ENCODE data around the gene FAM53B. TPM values are rescaled to one million over a fixed set of nuclear protein-coding genes. Genes with fewer than 3 reads are reported as not detected.
A peak's percentile ranks its signal among the peaks of the same experiment; 100 is the strongest.

Gene FAM53B
- total RNA-seq, 1 donor from 2014 or later: 19.3 TPM

DNA sequence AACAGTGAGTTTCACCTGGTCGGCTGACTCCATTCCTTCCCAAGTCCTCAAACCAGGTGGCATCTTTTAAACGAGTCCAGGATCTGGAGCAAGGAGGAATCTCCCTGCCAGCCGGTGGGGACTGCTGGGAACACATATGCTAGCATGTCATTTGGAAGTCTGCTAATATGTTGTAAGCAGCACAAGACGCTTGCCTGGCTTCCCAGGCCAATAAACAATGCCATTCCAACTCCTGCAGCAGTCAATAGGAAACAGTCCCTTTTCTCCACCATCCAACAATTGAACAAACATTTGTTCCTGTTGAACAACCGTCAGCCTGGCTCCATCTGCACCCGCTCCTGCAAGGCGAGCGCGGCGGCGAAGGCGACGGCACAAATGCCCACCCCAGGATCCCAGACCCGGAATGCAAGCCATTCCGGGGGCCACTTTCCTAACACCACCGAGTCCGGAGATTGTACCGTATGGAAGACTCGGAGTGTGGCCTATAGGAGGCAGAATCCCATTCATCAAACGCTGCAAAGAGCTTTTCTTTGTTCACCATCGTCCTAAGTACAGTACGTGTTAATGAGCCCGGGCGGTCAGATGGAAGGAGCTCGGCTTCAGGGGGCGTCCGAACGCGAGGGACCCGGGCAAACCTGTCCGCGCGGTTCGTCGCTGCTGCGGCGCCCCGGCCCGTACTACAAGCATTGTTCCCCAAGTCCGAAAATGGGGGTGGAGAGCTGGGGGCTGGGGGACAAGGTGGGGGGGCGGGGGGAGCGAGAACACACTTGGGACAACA lies 1.6 kb downstream of the FAM53B start:
- no peak for DNase-seq (ENCODE audit: low spot score)

- DNase-seq (ENCODE audit: low spot score): no peak
These were observed 2.2 kb downstream of the FAM53B start for GRCh38 chr10:124741922-124742412.

- DNase-seq (ENCODE audit: low spot score): peak; percentile 87
These were observed 2.8 kb downstream of the FAM53B start for GRCh38 chr10:124741281-124741921.

GRCh38 chr10:124740369-124741280 lies 3.6 kb downstream of the FAM53B start:
- peak; percentile 88 for DNase-seq (ENCODE audit: low spot score)

DNA sequence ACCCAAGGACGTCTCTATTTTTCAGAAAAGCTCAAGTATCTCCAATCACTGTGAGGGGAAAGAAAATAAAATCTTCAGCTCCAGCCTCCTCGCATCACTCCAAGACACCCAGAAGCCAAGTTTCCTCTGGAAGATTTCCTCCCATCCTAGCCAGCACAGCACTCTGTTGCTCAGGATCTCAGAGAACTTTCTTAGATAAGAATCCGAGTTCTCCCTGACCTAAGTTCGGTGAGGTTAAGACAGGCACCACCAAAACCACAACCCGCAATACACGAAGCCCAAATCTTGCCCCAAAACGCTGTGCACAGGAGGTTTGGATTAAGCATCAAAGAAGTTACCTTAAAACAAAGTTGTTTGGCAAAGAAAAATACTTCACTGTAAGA lies 4.2 kb downstream of the FAM53B start:
- peak; percentile 77 for DNase-seq (ENCODE audit: low spot score)

DNA sequence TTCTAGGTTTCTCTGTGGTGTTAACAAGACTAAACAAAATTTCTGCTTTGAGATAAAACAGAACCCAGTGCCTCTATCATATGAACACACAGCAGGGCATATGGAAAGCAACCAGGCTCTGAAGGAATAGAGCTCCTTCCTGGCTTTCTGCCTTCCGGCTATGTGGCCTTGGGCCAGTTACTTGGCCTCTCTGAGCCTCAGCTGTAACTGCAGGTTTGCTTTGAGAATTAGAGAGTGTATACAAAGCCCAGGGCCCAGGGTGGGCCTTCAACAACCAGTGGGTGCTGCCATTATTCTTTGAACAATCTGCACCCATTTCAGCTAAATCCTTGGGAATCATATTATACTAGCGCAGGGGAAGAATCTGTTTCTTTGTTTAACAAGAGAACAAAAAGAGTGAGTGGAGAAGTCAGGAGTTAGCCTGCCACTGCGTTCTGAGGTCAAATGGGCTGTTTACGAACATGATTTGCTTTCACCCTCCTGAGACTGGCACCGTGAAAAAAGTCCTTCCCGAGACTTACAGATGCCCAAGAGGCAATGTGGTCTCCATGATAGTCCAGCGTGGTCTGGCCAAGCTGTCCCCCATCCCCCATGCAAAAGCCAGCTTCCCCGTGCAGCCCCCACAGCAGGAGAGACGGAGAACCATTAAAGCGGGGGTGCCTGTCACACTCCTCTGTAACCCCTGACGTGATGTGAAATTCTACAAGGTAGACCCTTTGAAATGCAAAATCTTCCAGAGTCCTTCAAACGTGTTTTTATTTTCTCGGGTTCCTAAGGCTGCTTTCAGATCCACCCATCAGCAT lies 4.9 kb downstream of the FAM53B start:
- peak; percentile 47 for DNase-seq (ENCODE audit: low spot score)

DNA sequence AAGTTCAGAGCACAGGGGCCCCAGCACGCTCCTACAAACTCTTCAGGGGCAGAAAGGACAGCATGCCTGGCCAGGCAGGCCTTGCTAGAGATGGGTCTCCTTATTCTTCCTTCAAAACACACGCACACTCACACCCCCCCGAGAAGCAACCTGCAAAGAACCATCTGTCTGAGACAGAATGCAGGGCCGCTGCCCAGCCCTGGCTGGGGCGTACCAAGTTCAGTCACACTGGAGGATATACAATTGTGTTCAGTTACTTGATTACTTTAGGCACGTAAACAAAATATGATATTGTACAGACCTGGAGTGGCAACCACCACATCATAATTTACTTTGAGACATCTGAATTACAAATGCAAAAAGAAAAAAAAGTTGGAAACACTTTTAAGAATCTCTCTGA lies 5.7 kb downstream of the FAM53B start:
- DNase-seq (ENCODE audit: low spot score): no peak

DNA sequence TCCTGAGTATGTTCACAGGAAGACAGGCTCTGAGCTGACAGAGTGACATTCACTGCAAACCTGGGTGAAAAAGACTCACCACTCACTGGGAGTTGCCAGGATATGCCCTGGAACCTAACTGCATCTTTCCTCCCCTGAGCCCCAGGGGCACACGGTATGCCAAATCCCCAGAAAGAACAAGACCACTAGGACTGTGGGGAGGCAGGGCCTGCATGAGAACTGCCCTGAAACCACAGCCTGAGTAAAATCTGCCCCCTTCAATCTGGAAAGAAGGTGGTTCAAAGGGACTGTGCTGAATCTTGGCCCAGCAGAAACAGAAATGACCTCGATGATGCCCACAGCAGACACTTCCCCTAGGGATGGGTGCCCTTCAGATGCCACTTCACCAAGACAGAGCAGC lies 6.5 kb downstream of the FAM53B start:
- no peak for DNase-seq (ENCODE audit: low spot score)

GRCh38 chr10:124737221-124737620 lies 7.0 kb downstream of the FAM53B start:
- no peak for DNase-seq (ENCODE audit: low spot score)

DNA sequence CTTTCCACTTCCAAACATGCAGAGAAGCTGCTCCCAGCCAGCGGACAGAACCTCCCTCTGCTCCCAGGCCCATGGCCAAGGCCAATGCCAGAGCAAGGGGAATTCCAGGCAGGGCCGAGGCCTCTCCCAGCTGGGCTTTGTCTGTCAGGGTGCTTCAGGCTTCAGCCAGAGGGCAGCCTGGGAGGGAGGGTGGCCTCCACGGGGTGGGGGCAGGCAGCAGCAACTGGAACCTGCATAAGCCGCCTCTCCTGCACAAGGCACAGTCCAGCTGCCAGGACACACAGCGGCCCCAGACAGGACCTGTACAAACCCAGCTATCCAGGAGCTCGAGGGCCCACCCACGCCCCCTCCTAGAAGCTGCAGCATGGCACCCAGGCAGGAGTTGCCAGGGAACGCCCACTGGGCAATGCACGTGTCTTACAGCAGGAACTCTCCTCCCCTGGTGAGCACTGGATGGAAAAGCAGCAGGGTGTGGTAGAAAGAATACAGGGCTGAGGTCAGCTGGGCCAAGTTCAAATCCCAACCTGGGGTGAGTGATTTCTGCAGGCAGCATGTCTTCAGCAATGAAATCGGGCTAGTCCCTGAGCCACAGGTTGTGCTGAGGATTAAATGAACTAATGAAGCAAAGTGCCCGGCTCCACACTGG lies 7.6 kb downstream of the FAM53B start:
- peak; percentile 91 for DNase-seq (ENCODE audit: low spot score)

DNA sequence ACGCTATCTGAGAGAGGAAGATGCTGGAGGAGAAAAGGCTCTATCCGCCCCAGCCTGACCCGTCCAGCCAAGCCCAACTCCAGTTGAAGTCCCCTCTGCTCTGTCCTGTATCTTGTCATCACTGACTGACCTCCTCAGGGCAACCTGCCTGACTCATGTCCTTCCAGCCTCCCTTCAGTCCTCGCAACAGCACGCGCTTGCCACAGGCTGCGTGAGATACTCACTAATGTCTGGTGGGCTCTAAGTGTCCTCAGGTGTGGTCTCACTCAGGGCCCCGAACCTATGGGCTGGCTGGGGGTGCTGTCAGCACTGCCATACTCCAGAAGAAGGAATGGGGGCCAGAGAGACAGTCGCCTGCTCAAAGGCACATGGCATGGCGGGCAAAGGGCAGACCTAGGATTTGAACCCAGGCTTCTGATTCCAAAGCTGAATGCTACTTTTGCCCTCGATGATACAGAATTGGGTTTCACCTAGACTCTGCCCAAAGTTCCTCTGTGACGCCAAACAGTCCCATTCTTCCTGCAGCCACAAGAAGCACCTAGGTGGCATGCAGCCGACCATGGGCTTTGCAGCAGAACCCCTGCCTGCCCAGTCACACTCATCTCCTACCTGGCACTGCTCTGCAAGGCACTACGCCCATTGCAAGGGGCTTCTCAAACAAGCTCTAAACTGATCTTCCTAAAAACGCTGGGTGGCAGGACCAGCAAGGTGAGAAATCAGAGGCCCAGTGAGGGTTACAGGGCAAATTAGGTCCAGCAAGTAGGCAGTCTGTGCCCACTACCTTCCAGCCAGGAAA lies 8.5 kb downstream of the FAM53B start:
- no peak for DNase-seq (ENCODE audit: low spot score)

DNA sequence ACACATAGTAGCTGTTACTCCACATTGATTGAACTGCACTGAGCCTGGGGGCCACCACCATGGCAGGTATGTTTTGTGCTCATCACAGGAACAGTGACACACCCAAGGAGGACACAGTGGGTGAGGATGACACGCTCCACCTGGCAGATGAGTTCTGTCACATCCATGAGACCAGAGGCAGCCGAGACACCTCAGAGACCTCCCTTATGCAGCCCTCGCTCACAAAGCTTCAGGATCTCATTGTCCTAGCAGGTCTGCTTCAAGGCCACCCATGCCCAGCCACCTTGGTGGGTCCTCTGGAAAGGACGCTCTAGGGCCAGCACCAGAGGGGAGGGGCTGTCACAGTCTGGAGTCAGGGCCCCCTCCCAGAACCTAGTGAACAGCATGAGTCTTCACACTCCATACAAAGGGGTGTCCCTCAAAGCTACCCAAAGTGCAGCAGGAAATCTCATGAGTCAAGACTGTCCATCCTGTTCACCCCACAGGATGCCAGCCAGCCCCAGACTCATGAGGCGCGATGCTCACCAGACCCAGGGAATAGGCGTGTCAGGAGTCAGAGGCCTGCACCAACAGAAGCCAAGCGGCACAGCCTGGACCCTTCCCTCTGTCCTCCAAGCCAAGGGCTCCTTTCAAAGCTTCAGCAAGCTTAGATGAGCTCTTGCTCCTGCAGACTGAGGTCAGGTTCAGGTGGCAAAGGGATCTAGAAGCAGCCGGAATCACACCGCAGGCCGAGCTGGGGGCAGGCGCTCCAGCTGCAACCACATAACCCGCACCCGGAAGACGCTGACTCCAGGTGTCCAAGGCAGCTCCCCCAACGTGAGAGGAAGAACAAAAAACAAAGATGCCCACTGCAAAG lies 9.6 kb downstream of the FAM53B start:
- DNase-seq (ENCODE audit: low spot score): no peak

DNA sequence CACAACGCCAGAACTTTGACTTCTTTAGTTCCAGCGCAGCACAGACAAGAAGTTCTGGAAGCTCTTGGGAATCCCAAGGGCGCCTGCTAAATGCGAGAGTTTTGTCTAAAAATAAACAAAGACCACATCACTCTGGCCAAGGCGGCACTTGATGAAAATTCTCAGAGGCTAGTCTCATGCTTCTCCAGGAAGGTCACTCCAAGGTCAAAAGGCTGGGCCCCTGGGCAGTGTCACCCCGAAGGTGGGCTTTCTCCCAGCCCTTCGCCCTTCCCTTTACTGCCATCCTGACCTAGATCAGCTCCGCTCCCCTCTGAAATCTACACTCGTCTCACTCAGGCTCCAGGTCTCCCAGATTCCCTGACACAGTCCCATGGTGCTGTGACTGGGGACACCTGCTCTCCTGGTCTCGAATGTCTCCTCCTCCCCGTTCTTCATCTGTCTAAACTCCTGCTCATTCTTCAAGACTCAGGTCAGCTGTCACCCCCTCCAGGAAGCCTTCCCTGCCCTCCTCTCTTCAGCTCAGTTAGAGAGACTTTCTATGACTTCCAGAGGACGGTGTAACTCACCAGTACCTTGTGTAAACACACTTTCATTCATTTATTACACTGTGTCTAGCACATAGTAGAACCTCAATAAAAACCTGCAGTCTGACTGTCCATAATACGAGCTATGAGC lies 10.5 kb downstream of the FAM53B start:
- DNase-seq (ENCODE audit: low spot score): no peak

DNA sequence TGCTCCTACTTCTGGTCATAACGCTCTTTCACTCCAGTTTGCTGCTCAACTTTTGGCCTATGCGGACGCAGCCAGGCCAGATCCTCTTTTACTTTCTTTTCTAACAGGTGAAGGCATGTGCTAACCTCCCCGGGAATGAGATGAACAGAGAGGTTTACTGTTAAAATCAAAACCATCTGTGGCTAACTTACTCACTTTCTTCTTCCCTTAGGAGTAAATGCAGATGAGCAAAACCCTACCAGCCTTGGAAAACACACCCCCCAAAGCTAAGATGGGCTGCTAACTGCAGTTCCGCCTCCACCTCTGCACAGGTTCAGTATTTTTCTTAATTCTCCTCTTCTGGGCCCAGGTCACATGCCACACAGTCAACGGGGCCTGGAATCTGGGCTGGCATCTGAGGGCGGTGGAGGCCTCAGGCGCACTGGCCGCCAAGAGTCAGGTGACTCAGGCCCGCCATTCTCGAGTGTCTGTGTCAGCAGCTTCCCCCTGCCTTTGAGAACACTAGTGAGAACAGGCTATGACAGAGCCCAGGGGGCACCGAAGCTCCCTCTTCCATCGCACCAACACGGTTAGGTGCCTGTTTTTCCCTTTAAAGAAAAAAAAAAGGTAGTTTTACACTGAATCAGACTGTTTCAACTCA lies 11.1 kb downstream of the FAM53B start:
- peak; percentile 71 for DNase-seq (ENCODE audit: low spot score)

DNA sequence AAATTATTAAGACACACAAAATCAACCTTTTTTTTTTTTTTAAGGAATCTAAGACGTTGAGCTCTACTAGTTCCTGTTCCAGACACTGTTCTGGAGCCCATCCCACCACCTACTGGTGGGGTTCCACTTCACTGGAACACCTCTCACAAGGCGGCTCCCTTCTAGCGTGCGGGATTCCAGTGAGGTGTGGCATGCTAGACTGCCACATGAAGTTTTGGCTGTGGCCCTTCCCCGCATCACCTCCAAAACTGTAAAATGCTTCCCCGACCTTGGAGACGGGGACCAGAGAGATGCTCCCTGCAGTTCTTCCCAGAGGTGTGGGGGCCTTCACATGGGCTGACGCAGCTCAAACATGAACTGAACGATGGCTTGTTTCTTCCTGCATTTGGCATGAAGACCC lies 12.6 kb downstream of the FAM53B start:
- no peak for DNase-seq (ENCODE audit: low spot score)

- DNase-seq (ENCODE audit: low spot score): no peak
These were observed 13.4 kb downstream of the FAM53B start for GRCh38 chr10:124730790-124731189.

GRCh38 chr10:124728830-124729661 lies 15.1 kb downstream of the FAM53B start:
- no peak for DNase-seq (ENCODE audit: low spot score)
